Measurements from ENCODE around the gene ABCC12.

The ABCC12 gene

GRCh38 chr16:48138543-48138942 lies 17.2 kb downstream of the ABCC12 start:
- no peak overlapping the region for H3K4me3 ChIP-seq (ENCODE audit: low read length)
- DNase-seq (ENCODE audit: low read depth, low spot score) = no peak

GRCh38 chr16:48137822-48138221 lies 18.0 kb downstream of the ABCC12 start:
- DNase-seq (ENCODE audit: low read depth, low spot score) = no peak
- H3K4me3 ChIP-seq (ENCODE audit: low read length) = no peak overlapping the region

GRCh38 chr16:48136547-48137360 lies 19.0 kb downstream of the ABCC12 start:
- H3K4me3 ChIP-seq (ENCODE audit: low read length) = no peak overlapping the region
- no peak for DNase-seq (ENCODE audit: low read depth, low spot score)

GRCh38 chr16:48133455-48134211 lies 22.2 kb downstream of the ABCC12 start:
- H3K4me3 ChIP-seq (ENCODE audit: low read length) = no peak overlapping the region
- no peak for DNase-seq (ENCODE audit: low read depth, low spot score)

GRCh38 chr16:48132696-48133095 lies 23.1 kb downstream of the ABCC12 start:
- no peak for DNase-seq (ENCODE audit: low read depth, low spot score)
- no peak overlapping the region for H3K4me3 ChIP-seq (ENCODE audit: low read length)

- DNase-seq (ENCODE audit: low read depth, low spot score) = no peak
- no peak overlapping the region for H3K4me3 ChIP-seq (ENCODE audit: low read length)
These were observed 24.4 kb downstream of the ABCC12 start for GRCh38 chr16:48131201-48131935.

- no peak for DNase-seq (ENCODE audit: low read depth, low spot score)
These were observed 25.9 kb downstream of the ABCC12 start for GRCh38 chr16:48129926-48130325.

GRCh38 chr16:48128769-48129168 lies 27.0 kb downstream of the ABCC12 start:
- no peak overlapping the region for H3K4me3 ChIP-seq (ENCODE audit: low read length)
- no peak for DNase-seq (ENCODE audit: low read depth, low spot score)

More at GRCh38 chr16:48129926-48130325, 25.9 kb downstream of the ABCC12 start:
- no peak overlapping the region for H3K4me3 ChIP-seq (ENCODE audit: low read length)

- no peak overlapping the region for H3K4me3 ChIP-seq (ENCODE audit: low read length)
- DNase-seq (ENCODE audit: low read depth, low spot score) = no peak
These were observed 28.8 kb downstream of the ABCC12 start for GRCh38 chr16:48126801-48127644.

- no peak overlapping the region for H3K4me3 ChIP-seq (ENCODE audit: low read length)
- DNase-seq (ENCODE audit: low read depth, low spot score) = no peak
These were observed 29.9 kb downstream of the ABCC12 start for GRCh38 chr16:48125888-48126287.

GRCh38 chr16:48124266-48124665 lies 31.5 kb downstream of the ABCC12 start:
- DNase-seq (ENCODE audit: low read depth, low spot score) = no peak
- H3K4me3 ChIP-seq (ENCODE audit: low read length) = no peak overlapping the region

GRCh38 chr16:48123104-48123788 lies 32.5 kb downstream of the ABCC12 start:
- no peak overlapping the region for H3K4me3 ChIP-seq (ENCODE audit: low read length)
- no peak for DNase-seq (ENCODE audit: low read depth, low spot score)

- H3K4me3 ChIP-seq (ENCODE audit: low read length) = no peak overlapping the region
- no peak for DNase-seq (ENCODE audit: low read depth, low spot score)
These were observed 34.5 kb downstream of the ABCC12 start for GRCh38 chr16:48121276-48121675.

- no peak for DNase-seq (ENCODE audit: low read depth, low spot score)
- H3K4me3 ChIP-seq (ENCODE audit: low read length) = no peak overlapping the region
These were observed 37.0 kb downstream of the ABCC12 start for GRCh38 chr16:48118841-48119240.

GRCh38 chr16:48117217-48118105 lies 38.3 kb downstream of the ABCC12 start:
- peak; percentile 75 for DNase-seq (ENCODE audit: low read depth, low spot score)
- no peak overlapping the region for H3K4me3 ChIP-seq (ENCODE audit: low read length)

- H3K4me3 ChIP-seq (ENCODE audit: low read length) = no peak overlapping the region
- no peak for DNase-seq (ENCODE audit: low read depth, low spot score)
These were observed 40.5 kb downstream of the ABCC12 start for GRCh38 chr16:48115299-48115698.

GRCh38 chr16:48114410-48114809 lies 41.4 kb downstream of the ABCC12 start:
- no peak overlapping the region for H3K4me3 ChIP-seq (ENCODE audit: low read length)
- DNase-seq (ENCODE audit: low read depth, low spot score) = no peak
